A549 (cell line): ENCODE data around the gene FBXO31. TPM values are rescaled to one million over a fixed set of nuclear protein-coding genes. Genes with fewer than 3 reads are reported as not detected.

ENCODE experiments used
- ATAC-seq, 2 experiments: fragments of 200-7000 bp in 1 of 2; fragments of >200 bp in 1 of 2; cut with Nextera tagmentation in 1 of 2; cut with Tn5 transposase in 1 of 2; 3 replicates each; pipeline versions ENCODE4 v1.8.0 to v1.9.1; 2018 to 2020; ENCODE audit warnings: mild to moderate bottlenecking in 1 of 2, moderate library complexity in 1 of 2
- CTCF ChIA-PET: fragments of 300-600 bp; sonication (Branson Sonifier 250); formaldehyde crosslinking; extraction: SDS; loops from one replicate; lab custom pipeline; 2021; ENCODE audit warnings: antibody characterized with exemption, inconsistent platforms; lab: Yijun Ruan, JAX
- POLR2A ChIA-PET: fragments of 350-600 bp; formaldehyde crosslinking; extraction: SDS; loops from one replicate; lab custom pipeline; 2021; ENCODE audit warnings: antibody characterized with exemption, inconsistent platforms; lab: Yijun Ruan, JAX
- DNase-seq, 2 experiments: peaks; one replicate each; pipeline versions ENCODE4 v3.0.0 to v3.0.0-alpha.2; 2011 to 2016; ENCODE audit warnings: low read depth in 1 of 2, low spot score in 1 of 2
- FAIRE-seq: peaks from 2 replicates; lab custom pipeline; 2011; peaks lifted over from hg19 to GRCh38; lab: Jason Lieb, UNC
- H3K27ac ChIP-seq, 2 experiments: fragments of >200 bp; sonication (Bioruptor Twin); formaldehyde crosslinking; 3 replicates each; pipeline ENCODE4 v1.5.1; 2016 to 2017
- H3K4me1 ChIP-seq: fragments of >200 bp; sonication (Bioruptor Twin); formaldehyde crosslinking; 3 replicates; pipeline ENCODE4 v1.6.1; 2016
- H3K4me2 ChIP-seq: fragments of >200 bp; sonication (Bioruptor Twin); formaldehyde crosslinking; 3 replicates; pipeline ENCODE4 v1.6.1; 2016
- H3K4me3 ChIP-seq: fragments of >200 bp; sonication (Bioruptor Twin); formaldehyde crosslinking; 3 replicates; pipeline ENCODE4 v1.5.1; 2016
- H3K9me3 ChIP-seq: fragments of >200 bp; sonication (Bioruptor Twin); formaldehyde crosslinking; 3 replicates; pipeline ENCODE4 v1.6.1; 2016
- BHLHE40 ChIP-seq: IDR thresholded peaks from 2 replicates; pipeline ENCODE4 v1.6.1; 2012; ENCODE audit warnings: low read depth, low read length, inconsistent platforms
- CBX2 ChIP-seq: fragments of 200-600 bp; sonication (generic); IDR thresholded peaks from 2 replicates; pipeline ENCODE4 v1.6.1; 2016; ENCODE audit warnings: low read depth, mild to moderate bottlenecking, borderline replicate concordance
- CBX8 ChIP-seq: fragments of 200-600 bp; sonication (generic); IDR thresholded peaks from 2 replicates; pipeline ENCODE4 v1.6.1; 2016
- CHD4 ChIP-seq: fragments of 200-600 bp; sonication (generic); IDR thresholded peaks from 2 replicates; pipeline ENCODE4 v1.6.1; 2016; ENCODE audit warnings: antibody characterized with exemption, mild to moderate bottlenecking, borderline replicate concordance
- EHMT2 ChIP-seq: fragments of 200-600 bp; sonication (generic); IDR thresholded peaks from 2 replicates; pipeline ENCODE4 v1.6.1; 2016; ENCODE audit warnings: antibody characterized with exemption, low read depth, mild to moderate bottlenecking, moderate library complexity
- ESRRA ChIP-seq: fragments of 150-350 bp; IDR thresholded peaks from 2 replicates; pipeline ENCODE4 v1.6.1; 2014; ENCODE audit warnings: mild to moderate bottlenecking, low read length, borderline replicate concordance
- FOSB ChIP-seq: fragments of 250-450 bp; sonication (Bioruptor Pico); IDR thresholded peaks from 2 replicates; pipeline ENCODE4 v1.5.0; 2020; ENCODE audit warnings: mild to moderate bottlenecking, moderate library complexity
- FOSL2 ChIP-seq, 2 experiments: fragments of 450-650 bp in 1 of 2; fragments of >200 bp in 1 of 2; sonication (Bioruptor Twin) in 1 of 2; formaldehyde crosslinking; IDR thresholded peaks; 2 replicates each; pipeline versions ENCODE4 v1.5.0 to v1.6.1; 2016 to 2020; ENCODE audit warnings: mild to moderate bottlenecking in 1 of 2, moderate library complexity in 1 of 2
- GATA3 ChIP-seq: IDR thresholded peaks from 2 replicates; pipeline ENCODE4 v1.6.1; 2012; ENCODE audit warnings: borderline replicate concordance
- HEYL ChIP-seq: fragments of 250-450 bp; sonication (Bioruptor Pico); IDR thresholded peaks from 2 replicates; pipeline ENCODE4 v1.8.0; 2021; ENCODE audit warnings: mild to moderate bottlenecking, moderate library complexity
- HOXA7 ChIP-seq: fragments of 250-450 bp; sonication (Bioruptor Pico); IDR thresholded peaks from 2 replicates; pipeline ENCODE4 v1.5.0; 2020; ENCODE audit warnings: mild to moderate bottlenecking, moderate library complexity
- HOXB13 ChIP-seq: fragments of 250-450 bp; sonication (Bioruptor Pico); IDR thresholded peaks from 2 replicates; pipeline ENCODE4 v1.5.0; 2020; ENCODE audit warnings: low read depth, mild to moderate bottlenecking, moderate library complexity
- JUN ChIP-seq, 2 experiments: fragments of >200 bp; sonication (Bioruptor Twin); formaldehyde crosslinking; IDR thresholded peaks; 2 replicates in 1 of 2; 3 replicates in 1 of 2; pipeline ENCODE4 v1.6.1; 2016 to 2017
- KDM1A ChIP-seq: fragments of 200-600 bp; sonication (generic); IDR thresholded peaks from 2 replicates; pipeline ENCODE4 v1.6.1; 2016; ENCODE audit warnings: low read depth, mild to moderate bottlenecking
- NR3C1 ChIP-seq: fragments of >200 bp; sonication (Bioruptor Twin); formaldehyde crosslinking; IDR thresholded peaks from 3 replicates; pipeline ENCODE4 v1.6.1; 2017
- PHF8 ChIP-seq: fragments of 200-600 bp; sonication (generic); IDR thresholded peaks from 2 replicates; pipeline ENCODE4 v1.6.1; 2016; ENCODE audit warnings: low read depth, mild to moderate bottlenecking, antibody characterized with exemption, moderate library complexity, borderline replicate concordance
- RAD21 ChIP-seq, 2 experiments: fragments of >200 bp in 1 of 2; sonication (Bioruptor Twin) in 1 of 2; formaldehyde crosslinking in 1 of 2; IDR thresholded peaks in 1 of 2; conservative IDR thresholded peaks in 1 of 2; 2 replicates in 1 of 2; 3 replicates in 1 of 2; pipeline ENCODE4 v1.6.1; 2012 to 2018; ENCODE audit warnings: inconsistent platforms in 1 of 2
- RFX5 ChIP-seq: fragments of 450-650 bp; IDR thresholded peaks from 2 replicates; pipeline ENCODE4 v1.7.1; 2014; ENCODE audit warnings: antibody characterized with exemption, mild to moderate bottlenecking, moderate library complexity
- SMC3 ChIP-seq: fragments of >200 bp; sonication (Bioruptor Twin); formaldehyde crosslinking; IDR thresholded peaks from 3 replicates; pipeline ENCODE4 v1.6.1; 2018; ENCODE audit warnings: inconsistent platforms
- SREBF2 ChIP-seq: fragments of 450-650 bp; IDR thresholded peaks from 2 replicates; pipeline ENCODE4 v1.6.1; 2014; ENCODE audit warnings: mild to moderate bottlenecking, moderate library complexity
- TFCP2L1 ChIP-seq: fragments of 250-450 bp; sonication (Bioruptor Pico); IDR thresholded peaks from 2 replicates; pipeline ENCODE4 v1.5.0; 2021; ENCODE audit warnings: mild to moderate bottlenecking
- ZFP36 ChIP-seq: fragments of 450-650 bp; IDR thresholded peaks from 2 replicates; pipeline ENCODE4 v1.6.1; 2014; ENCODE audit warnings: borderline replicate concordance; ENCODE audit not compliant: partially characterized antibody
- ZNF302 ChIP-seq: fragments of 250-450 bp; sonication (Bioruptor Pico); IDR thresholded peaks from 2 replicates; pipeline ENCODE4 v1.9.0; 2021; ENCODE audit warnings: inconsistent platforms, mild to moderate bottlenecking, moderate library complexity
- WGBS: methylation state at CpG from one replicate; pipeline ENCODE4 v1.1.6; 2017; ENCODE audit errors: missing lambda C conversion rate; 5-methylcytosine and 5-hydroxymethylcytosine counted together
- polyA plus RNA-seq, 4 experiments: library from polyadenylated mRNA; depleted of rRNA in 3 of 4; stranded (reverse); fragments of >200 nt; fragmentation: RNase III in 1 of 4; extraction: RNeasy Plus Mini Kit Qiagen cat#74134 plus additional on column Dnase treatment in 1 of 4; gene quantifications; 2 replicates in 3 of 4; 3 replicates in 1 of 4; pipeline ENCODE4 v1.2.3, GENCODE V29; 2011 to 2017
- TF ChIP-seq, protein P1 (sequence below): fragments of >200 bp; sonication (Bioruptor Twin); formaldehyde crosslinking; IDR thresholded peaks from 3 replicates; pipeline ENCODE4 v1.5.1; 2016
- TF ChIP-seq, protein P2 (sequence below): fragments of >200 bp; sonication (Bioruptor Twin); formaldehyde crosslinking; IDR thresholded peaks from 3 replicates; pipeline ENCODE4 v1.6.1; 2016
- TF ChIP-seq, protein P3 (sequence below): fragments of 450-650 bp; IDR thresholded peaks from 2 replicates; pipeline ENCODE4 v1.6.1; 2014; ENCODE audit warnings: antibody characterized with exemption
- TF ChIP-seq, protein P4 (sequence below): IDR thresholded peaks from 2 replicates; pipeline ENCODE4 v1.6.1; 2012; ENCODE audit warnings: low read depth, borderline replicate concordance
- TF ChIP-seq, protein P5 (sequence below): fragments of 250-450 bp; sonication (Bioruptor Pico); IDR thresholded peaks from 2 replicates; pipeline ENCODE4 v1.5.0; 2021; ENCODE audit warnings: mild to moderate bottlenecking, moderate library complexity, borderline replicate concordance
- TF ChIP-seq, protein P6 (sequence below): IDR thresholded peaks from 2 replicates; pipeline ENCODE4 v1.6.1; 2012

FBXO31 gene
- polyA plus RNA-seq, 2 of the 4 experiments (the other 2 are of a cell fraction): 10.5 to 11.1 TPM

DNA sequence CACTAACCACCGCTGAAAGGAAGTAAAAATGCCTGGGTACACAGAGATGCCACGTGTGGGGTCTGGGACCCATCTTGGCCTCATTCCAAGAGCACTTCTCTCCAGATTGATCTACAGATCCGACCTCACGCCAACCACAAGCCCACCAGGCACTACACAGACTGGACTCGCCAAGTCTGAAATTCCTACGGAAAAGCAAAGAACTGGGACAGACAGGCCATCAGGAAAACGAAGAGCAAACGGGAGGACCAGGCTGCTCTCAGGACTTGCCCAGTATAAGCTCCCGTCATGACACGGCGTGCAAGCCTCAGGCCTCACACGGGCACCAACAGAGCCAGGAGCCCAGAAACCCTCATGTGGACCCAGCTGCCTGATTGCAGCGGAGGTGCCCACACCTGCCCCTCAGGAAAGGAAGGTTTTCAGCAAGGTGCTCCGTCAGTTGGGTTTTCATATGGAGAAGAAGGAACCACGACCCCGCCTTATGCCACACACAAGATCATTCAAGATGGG, 46.3 kb downstream of the FBXO31 start:
- Histone ChIP-seq H3K4me2 (no peak overlapping the region), H3K4me3 (no peak overlapping the region), H3K4me1 (no peaks in the 10 kb centered on the region), H3K9me3 (no peaks in the 10 kb centered on the region), H3K27ac (no peak overlapping the region)
- no peak for ATAC-seq
- no peak for DNase-seq
- WGBS: 86% methylated on average over 16 of the region's 16 CpGs
- FAIRE-seq: no peak
- no peak for TF ChIP-seq EHMT2
- TF ChIP-seq PHF8: no peak
- no peak for TF ChIP-seq JUN (IDR thresholded peaks at IDR 0.05)
- no peak for TF ChIP-seq CBX8
- TF ChIP-seq KDM1A: no peak
- TF ChIP-seq ZNF302 (CRISPR knock-in tag): no peak
- no peak for TF ChIP-seq TFCP2L1 (CRISPR knock-in tag)
- no peak for TF ChIP-seq FOSB
- no peak for TF ChIP-seq SMC3
- no peak for TF ChIP-seq SREBF2
- TF ChIP-seq RFX5: no peak
- TF ChIP-seq, protein P1, sequence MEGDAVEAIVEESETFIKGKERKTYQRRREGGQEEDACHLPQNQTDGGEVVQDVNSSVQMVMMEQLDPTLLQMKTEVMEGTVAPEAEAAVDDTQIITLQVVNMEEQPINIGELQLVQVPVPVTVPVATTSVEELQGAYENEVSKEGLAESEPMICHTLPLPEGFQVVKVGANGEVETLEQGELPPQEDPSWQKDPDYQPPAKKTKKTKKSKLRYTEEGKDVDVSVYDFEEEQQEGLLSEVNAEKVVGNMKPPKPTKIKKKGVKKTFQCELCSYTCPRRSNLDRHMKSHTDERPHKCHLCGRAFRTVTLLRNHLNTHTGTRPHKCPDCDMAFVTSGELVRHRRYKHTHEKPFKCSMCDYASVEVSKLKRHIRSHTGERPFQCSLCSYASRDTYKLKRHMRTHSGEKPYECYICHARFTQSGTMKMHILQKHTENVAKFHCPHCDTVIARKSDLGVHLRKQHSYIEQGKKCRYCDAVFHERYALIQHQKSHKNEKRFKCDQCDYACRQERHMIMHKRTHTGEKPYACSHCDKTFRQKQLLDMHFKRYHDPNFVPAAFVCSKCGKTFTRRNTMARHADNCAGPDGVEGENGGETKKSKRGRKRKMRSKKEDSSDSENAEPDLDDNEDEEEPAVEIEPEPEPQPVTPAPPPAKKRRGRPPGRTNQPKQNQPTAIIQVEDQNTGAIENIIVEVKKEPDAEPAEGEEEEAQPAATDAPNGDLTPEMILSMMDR: no peak
- TF ChIP-seq, protein P2, sequence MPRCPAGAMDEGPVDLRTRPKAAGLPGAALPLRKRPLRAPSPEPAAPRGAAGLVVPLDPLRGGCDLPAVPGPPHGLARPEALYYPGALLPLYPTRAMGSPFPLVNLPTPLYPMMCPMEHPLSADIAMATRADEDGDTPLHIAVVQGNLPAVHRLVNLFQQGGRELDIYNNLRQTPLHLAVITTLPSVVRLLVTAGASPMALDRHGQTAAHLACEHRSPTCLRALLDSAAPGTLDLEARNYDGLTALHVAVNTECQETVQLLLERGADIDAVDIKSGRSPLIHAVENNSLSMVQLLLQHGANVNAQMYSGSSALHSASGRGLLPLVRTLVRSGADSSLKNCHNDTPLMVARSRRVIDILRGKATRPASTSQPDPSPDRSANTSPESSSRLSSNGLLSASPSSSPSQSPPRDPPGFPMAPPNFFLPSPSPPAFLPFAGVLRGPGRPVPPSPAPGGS: no peak
- TF ChIP-seq, protein P3, sequence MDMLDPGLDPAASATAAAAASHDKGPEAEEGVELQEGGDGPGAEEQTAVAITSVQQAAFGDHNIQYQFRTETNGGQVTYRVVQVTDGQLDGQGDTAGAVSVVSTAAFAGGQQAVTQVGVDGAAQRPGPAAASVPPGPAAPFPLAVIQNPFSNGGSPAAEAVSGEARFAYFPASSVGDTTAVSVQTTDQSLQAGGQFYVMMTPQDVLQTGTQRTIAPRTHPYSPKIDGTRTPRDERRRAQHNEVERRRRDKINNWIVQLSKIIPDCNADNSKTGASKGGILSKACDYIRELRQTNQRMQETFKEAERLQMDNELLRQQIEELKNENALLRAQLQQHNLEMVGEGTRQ: no peak
- no peak for TF ChIP-seq HEYL
- no peak for TF ChIP-seq HOXA7 (CRISPR knock-in tag)
- POLR2A ChIA-PET: no interaction called here
- CTCF ChIA-PET: interaction anchor here (1.7 kb wide), 1 partner anchor 13 kb away, joined by 9 read pairs; no protein-coding TSS in a partner anchor

DNA sequence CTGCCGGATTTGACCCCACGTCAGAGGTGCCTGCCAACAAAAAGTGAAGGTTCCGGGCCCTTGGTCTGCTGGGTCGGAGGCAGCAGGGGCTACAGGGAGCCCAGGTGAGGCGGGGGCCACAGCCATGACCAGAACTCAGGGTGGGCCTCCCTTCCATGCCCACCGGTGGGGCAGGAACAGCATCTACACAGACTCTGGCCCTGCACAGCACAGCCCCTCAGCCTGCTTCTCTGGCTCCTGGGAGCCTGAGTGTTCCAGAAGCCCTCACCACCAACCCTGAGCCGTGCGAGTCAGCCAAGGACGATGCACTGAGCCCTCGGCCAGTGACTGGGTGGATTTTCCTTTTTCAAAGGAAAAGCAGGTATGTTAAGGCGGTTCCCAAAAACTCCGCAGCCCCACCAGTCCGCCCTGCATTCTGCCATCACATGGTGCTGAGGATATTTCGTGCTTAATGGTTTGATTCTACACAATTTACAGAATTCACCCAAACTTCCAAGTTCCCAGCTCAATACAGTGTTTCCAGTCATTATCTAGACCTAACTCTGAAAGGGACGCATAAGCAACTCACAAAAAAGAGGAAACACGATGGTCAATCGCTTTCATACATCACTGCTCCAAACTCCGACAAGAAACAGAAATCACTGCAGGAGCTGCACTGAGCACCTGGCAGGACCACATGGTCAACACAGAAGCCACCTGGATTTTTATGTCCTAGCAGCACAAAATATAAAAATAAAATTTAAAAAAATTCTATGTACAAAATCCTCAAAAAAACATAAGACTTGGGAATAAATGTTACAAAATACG, 46.9 kb downstream of the FBXO31 start:
- ATAC-seq (no peak), FAIRE-seq (no peak), DNase-seq (no peak)
- WGBS: 91% methylated on average over 18 of the region's 19 CpGs
- H3K4me1 ChIP-seq: no peaks in the 10 kb centered on the region
- H3K9me3 ChIP-seq: no peaks in the 10 kb centered on the region
- no peak overlapping the region for H3K27ac ChIP-seq
- POLR2A ChIA-PET: no interaction called here
- no peak overlapping the region for H3K4me2 ChIP-seq
- H3K4me3 ChIP-seq: no peak overlapping the region
- CTCF ChIA-PET: interaction anchor here (0.7 to 1.7 kb wide), 3 partner anchors 13 to 1127 kb away, joined by 3 to 9 read pairs (median 4); partner anchors contain the start of gene C16orf95
- TF ChIP-seq, protein P4, sequence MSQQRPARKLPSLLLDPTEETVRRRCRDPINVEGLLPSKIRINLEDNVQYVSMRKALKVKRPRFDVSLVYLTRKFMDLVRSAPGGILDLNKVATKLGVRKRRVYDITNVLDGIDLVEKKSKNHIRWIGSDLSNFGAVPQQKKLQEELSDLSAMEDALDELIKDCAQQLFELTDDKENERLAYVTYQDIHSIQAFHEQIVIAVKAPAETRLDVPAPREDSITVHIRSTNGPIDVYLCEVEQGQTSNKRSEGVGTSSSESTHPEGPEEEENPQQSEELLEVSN: no peak
- TF ChIP-seq, protein P5, sequence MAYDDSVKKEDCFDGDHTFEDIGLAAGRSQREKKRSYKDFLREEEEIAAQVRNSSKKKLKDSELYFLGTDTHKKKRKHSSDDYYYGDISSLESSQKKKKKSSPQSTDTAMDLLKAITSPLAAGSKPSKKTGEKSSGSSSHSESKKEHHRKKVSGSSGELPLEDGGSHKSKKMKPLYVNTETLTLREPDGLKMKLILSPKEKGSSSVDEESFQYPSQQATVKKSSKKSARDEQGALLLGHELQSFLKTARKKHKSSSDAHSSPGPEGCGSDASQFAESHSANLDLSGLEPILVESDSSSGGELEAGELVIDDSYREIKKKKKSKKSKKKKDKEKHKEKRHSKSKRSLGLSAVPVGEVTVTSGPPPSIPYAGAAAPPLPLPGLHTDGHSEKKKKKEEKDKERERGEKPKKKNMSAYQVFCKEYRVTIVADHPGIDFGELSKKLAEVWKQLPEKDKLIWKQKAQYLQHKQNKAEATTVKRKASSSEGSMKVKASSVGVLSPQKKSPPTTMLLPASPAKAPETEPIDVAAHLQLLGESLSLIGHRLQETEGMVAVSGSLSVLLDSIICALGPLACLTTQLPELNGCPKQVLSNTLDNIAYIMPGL (CRISPR knock-in tag): no peak
- TF ChIP-seq ZFP36 (no peak), CBX8 (no peak), SMC3 (no peak), CHD4 (no peak), RAD21 (conservative IDR thresholded peaks at IDR 0.05 in 1 of 2, IDR thresholded peaks at IDR 0.05 in 1 of 2) (no peak), BHLHE40 (no peak), GATA3 (no peak), NR3C1 (no peak), FOSL2 (IDR thresholded peaks at IDR 0.05) (no peak), FOSL2 (CRISPR knock-in tag; IDR thresholded peaks at IDR 0.05) (no peak), CBX2 (no peak), ESRRA (no peak), HOXB13 (CRISPR knock-in tag) (no peak)
- TF ChIP-seq, protein P6, sequence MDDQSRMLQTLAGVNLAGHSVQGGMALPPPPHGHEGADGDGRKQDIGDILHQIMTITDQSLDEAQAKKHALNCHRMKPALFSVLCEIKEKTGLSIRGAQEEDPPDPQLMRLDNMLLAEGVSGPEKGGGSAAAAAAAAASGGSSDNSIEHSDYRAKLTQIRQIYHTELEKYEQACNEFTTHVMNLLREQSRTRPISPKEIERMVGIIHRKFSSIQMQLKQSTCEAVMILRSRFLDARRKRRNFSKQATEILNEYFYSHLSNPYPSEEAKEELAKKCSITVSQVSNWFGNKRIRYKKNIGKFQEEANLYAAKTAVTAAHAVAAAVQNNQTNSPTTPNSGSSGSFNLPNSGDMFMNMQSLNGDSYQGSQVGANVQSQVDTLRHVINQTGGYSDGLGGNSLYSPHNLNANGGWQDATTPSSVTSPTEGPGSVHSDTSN: no peak
